ENCODE results near the gene ST3GAL5.
"Not testable (repeated sequence)": the region's sequence is repeated elsewhere in the genome, so short reads cannot be mapped to it uniquely, and the experiment has no call there.

Gene ST3GAL5

DNA sequence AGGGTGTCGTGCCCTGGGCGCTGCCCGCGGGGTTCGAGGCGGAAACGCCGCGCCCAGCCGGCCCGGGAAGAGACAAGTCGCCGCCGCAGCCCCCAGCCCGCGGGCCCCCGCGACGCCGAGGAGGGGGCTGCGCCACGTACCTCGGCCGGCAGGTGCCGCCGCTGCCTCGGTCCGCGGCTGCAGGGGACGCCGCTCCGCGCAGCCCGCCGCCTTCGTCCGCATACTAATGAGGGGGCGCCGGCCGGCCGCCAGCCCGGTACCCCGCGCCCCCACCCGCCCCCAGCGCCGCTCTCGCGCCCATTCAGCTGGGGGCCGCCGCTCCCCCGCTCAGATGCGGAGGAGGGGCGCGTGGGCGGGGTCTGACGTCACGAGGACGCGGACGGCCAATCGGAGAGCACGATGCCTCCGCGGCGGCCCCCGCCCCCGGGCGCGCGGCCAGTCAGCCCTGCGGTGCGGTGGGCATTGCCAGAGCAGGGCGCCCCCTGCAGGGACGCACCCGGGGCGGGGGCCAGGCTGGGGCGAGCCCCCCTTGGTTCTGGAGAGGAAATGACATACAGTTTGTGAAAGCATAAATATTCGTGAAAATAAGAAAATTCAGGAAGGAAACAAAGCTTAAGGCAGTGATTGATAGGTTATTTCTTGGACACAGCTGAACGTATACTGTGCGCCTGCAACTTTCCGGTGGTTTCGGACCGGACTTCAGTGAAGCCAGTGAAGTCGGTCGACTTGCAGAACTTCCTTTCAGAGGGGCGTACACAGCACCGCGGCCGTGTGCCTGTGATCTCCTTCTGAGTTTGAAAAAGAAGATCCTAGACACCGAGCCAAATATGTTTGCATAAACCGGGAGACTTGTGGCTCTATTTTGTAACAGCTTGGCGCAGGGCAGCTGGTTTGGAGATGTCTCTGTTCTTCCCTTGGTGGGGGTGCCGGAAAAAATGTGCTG lies at the start of gene ST3GAL5:
Gene ST3GAL5 (minus strand): TSS at position 307 of the 943 bp plus-strand sequence. CDS start 85 bp downstream, at position 222.
- TF ChIP-seq FOXP2 (optimal IDR thresholded peaks at IDR 0.05; ENCODE audit: control extremely low read depth, extremely low read length, insufficient read depth) (no peak), POLR2AphosphoS5 (IDR thresholded peaks at IDR 0.05; ENCODE audit: borderline replicate concordance, low read depth, low read length) (no peak; the same call in 1 of the 2 replicates), EZH2 (IDR thresholded peaks at IDR 0.05) (no peak)
- H3K36me3 ChIP-seq (ENCODE audit: insufficient read depth, low read length): no peaks in the 10 kb centered on the region
- H3K27ac ChIP-seq: no peak within 1 kb of the TSS
- no peak for DNase-seq (ENCODE audit: low read depth, low spot score)
- H3K9ac ChIP-seq (ENCODE audit: insufficient read length): peak within 1 kb of the TSS; percentile 68
- H3K4me3 ChIP-seq: peak within 1 kb of the TSS; percentile 78
- no peaks in the 10 kb centered on the region for H3K9me3 ChIP-seq (ENCODE audit: low read depth, low read length)

DNA sequence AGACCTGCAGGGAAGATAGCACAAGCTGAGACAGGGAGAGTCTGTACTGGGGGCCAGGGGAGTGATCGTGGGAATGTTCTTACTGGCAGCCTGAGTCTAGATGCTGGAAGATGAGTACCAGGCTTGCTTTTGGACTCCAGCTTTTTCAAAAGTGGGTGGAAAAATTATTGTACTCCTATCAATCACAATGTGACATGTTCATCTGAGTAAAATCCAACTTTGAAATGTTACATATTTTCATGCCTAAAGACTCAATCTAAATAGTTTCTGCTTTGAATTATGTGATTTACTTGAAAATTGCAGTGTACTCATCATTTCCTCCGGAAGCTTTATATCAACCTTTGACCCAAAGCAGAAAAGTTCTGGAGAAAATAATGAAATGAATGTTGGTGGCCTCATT lies 49.7 kb upstream of the ST3GAL5 start:
- Histone ChIP-seq H3K9me3 (ENCODE audit: low read depth, low read length) (no peaks in the 10 kb centered on the region), H3K9ac (ENCODE audit: insufficient read length) (peak overlapping the region; percentile 7), H3K36me3 (ENCODE audit: insufficient read depth, low read length) (no peaks in the 10 kb centered on the region), H3K27ac (no peak overlapping the region), H3K4me3 (0 out of 2 replicates have a peak overlapping the region, but pooled peaks have one; percentile 20)
- no peak for DNase-seq (ENCODE audit: low read depth, low spot score)
- TF ChIP-seq POLR2AphosphoS5 (IDR thresholded peaks at IDR 0.05; ENCODE audit: borderline replicate concordance, low read depth, low read length) (no peak), FOXP2 (optimal IDR thresholded peaks at IDR 0.05; ENCODE audit: control extremely low read depth, extremely low read length, insufficient read depth) (no peak), EZH2 (IDR thresholded peaks at IDR 0.05) (no peak)

DNA sequence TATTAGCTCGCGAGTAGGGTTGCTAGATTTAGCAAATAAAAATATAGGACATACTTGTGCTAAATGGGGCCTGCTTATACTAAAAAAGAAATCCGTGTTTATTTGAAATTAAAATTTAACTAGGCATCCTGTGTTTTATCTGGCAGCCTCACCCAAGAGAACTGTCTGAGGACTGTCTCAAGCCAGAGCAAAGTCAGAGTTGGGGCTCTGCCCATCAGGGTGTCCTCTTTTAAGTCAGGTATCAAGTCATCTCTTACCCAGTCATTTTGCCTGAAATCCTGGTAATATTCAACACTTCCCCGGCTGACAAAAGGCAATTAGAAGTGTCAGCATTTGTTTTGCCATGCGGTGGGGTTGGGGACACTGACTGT lies 48.3 kb upstream of the ST3GAL5 start:
- TF ChIP-seq FOXP2 (optimal IDR thresholded peaks at IDR 0.05; ENCODE audit: control extremely low read depth, extremely low read length, insufficient read depth) (no peak), EZH2 (IDR thresholded peaks at IDR 0.05) (no peak), POLR2AphosphoS5 (IDR thresholded peaks at IDR 0.05; ENCODE audit: borderline replicate concordance, low read depth, low read length) (no peak)
- Histone ChIP-seq H3K4me3 (no peak overlapping the region), H3K9me3 (ENCODE audit: low read depth, low read length) (no peaks in the 10 kb centered on the region), H3K9ac (ENCODE audit: insufficient read length) (no peak overlapping the region), H3K36me3 (ENCODE audit: insufficient read depth, low read length) (no peaks in the 10 kb centered on the region), H3K27ac (no peak overlapping the region)
- no peak for DNase-seq (ENCODE audit: low read depth, low spot score)

DNA sequence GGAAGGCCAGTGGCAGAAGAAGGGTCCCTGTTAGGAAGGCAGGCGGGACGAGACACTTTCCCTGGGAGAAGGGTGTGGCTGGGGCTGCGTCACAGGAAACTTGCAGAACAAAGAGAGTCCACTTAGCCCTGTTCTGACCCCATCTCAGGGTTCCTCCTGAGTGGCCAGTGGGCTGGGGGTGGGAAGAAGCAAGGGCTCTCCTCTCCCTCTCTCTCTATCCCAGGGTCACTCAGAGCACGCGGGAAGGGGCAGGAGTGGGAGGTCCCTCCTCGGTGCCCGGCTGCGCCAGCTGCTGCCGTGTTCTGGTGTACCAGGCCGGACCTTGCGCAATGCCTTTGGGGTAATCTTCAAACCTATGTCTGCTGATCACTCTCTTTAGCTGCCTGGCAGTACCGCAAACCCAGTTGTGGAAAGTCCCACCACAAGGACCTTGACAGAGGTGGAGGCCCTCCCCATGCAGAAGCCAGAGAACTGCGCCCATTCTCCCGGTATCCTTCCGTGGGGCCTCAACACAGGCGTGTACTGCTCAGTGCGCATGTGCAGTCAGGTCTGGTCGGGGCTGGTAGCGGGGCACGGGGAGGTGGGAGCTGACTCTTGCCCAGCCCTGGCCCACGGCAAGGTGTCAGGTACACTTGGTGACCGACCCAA lies 47.8 kb upstream of the ST3GAL5 start:
- no peak for DNase-seq (ENCODE audit: low read depth, low spot score)
- H3K27ac ChIP-seq: no peak overlapping the region
- no peaks in the 10 kb centered on the region for H3K36me3 ChIP-seq (ENCODE audit: insufficient read depth, low read length)
- H3K9ac ChIP-seq (ENCODE audit: insufficient read length): no peak overlapping the region
- TF ChIP-seq EZH2 (IDR thresholded peaks at IDR 0.05) (no peak), POLR2AphosphoS5 (IDR thresholded peaks at IDR 0.05; ENCODE audit: borderline replicate concordance, low read depth, low read length) (no peak), FOXP2 (optimal IDR thresholded peaks at IDR 0.05; ENCODE audit: control extremely low read depth, extremely low read length, insufficient read depth) (no peak)
- H3K4me3 ChIP-seq: no peak overlapping the region
- no peaks in the 10 kb centered on the region for H3K9me3 ChIP-seq (ENCODE audit: low read depth, low read length)

- no peak for DNase-seq (ENCODE audit: low read depth, low spot score)
- no peak overlapping the region for H3K4me3 ChIP-seq
- H3K27ac ChIP-seq: no peak overlapping the region; the same call in 1 of the 2 replicates
These were observed 47.0 kb upstream of the ST3GAL5 start for GRCh38 chr2:85935746-85936208.

GRCh38 chr2:85935170-85935745 lies 46.5 kb upstream of the ST3GAL5 start:
- H3K4me3 ChIP-seq: no peak overlapping the region
- no peaks in the 10 kb centered on the region for H3K36me3 ChIP-seq (ENCODE audit: insufficient read depth, low read length)
- H3K9ac ChIP-seq (ENCODE audit: insufficient read length): no peak overlapping the region
- no peak for TF ChIP-seq POLR2AphosphoS5 (IDR thresholded peaks at IDR 0.05; ENCODE audit: borderline replicate concordance, low read depth, low read length)
- no peak for TF ChIP-seq EZH2 (IDR thresholded peaks at IDR 0.05)
- TF ChIP-seq FOXP2 (optimal IDR thresholded peaks at IDR 0.05; ENCODE audit: control extremely low read depth, extremely low read length, insufficient read depth): no peak
- DNase-seq (ENCODE audit: low read depth, low spot score): no peak
- H3K27ac ChIP-seq: no peak overlapping the region; the same call in 1 of the 2 replicates
- no peaks in the 10 kb centered on the region for H3K9me3 ChIP-seq (ENCODE audit: low read depth, low read length)

More at GRCh38 chr2:85935746-85936208, 47.0 kb upstream of the ST3GAL5 start:
- TF ChIP-seq EZH2 (IDR thresholded peaks at IDR 0.05) (no peak), POLR2AphosphoS5 (IDR thresholded peaks at IDR 0.05; ENCODE audit: borderline replicate concordance, low read depth, low read length) (no peak), FOXP2 (optimal IDR thresholded peaks at IDR 0.05; ENCODE audit: control extremely low read depth, extremely low read length, insufficient read depth) (no peak)
- Histone ChIP-seq H3K36me3 (ENCODE audit: insufficient read depth, low read length) (no peaks in the 10 kb centered on the region), H3K9me3 (ENCODE audit: low read depth, low read length) (no peaks in the 10 kb centered on the region), H3K9ac (ENCODE audit: insufficient read length) (no peak overlapping the region)

GRCh38 chr2:85933753-85934594 lies 45.2 kb upstream of the ST3GAL5 start:
- TF ChIP-seq POLR2AphosphoS5 (IDR thresholded peaks at IDR 0.05; ENCODE audit: borderline replicate concordance, low read depth, low read length) (no peak), FOXP2 (optimal IDR thresholded peaks at IDR 0.05; ENCODE audit: control extremely low read depth, extremely low read length, insufficient read depth) (no peak), EZH2 (IDR thresholded peaks at IDR 0.05) (no peak)
- Histone ChIP-seq H3K27ac (no peak overlapping the region), H3K4me3 (no peak overlapping the region), H3K9ac (ENCODE audit: insufficient read length) (no peak overlapping the region), H3K36me3 (ENCODE audit: insufficient read depth, low read length) (no peaks in the 10 kb centered on the region), H3K9me3 (ENCODE audit: low read depth, low read length) (no peaks in the 10 kb centered on the region)
- DNase-seq (ENCODE audit: low read depth, low spot score): no peak

GRCh38 chr2:85931151-85931550 lies 42.4 kb upstream of the ST3GAL5 start:
- DNase-seq (ENCODE audit: low read depth, low spot score); H3K36me3 ChIP-seq (ENCODE audit: insufficient read depth, low read length); H3K9me3 ChIP-seq (ENCODE audit: low read depth, low read length); H3K4me3 ChIP-seq; H3K9ac ChIP-seq (ENCODE audit: insufficient read length); H3K27ac ChIP-seq: not testable (repeated sequence)

All from SK-N-MC (cell line).